Tibial nerve (tissue), 3 donors: Measurements from ENCODE around the gene TDRD10.

Experiments used
- CTCF ChIP-seq, 5 experiments: fragments of 200-600 bp in 3 of 5; fragments of 450-650 bp in 2 of 5; sonication (generic) in 3 of 5; IDR thresholded peaks; one replicate each; pipeline ENCODE4 v1.5.1; 2016 to 2019; ENCODE audit warnings: antibody characterized with exemption in 5 of 5, mild to moderate bottlenecking in 3 of 5, moderate library complexity in 2 of 5
- POLR2A ChIP-seq, 2 donors: fragments of 450-650 bp; IDR thresholded peaks; one replicate each; pipeline ENCODE4 v1.6.1; 2017; ENCODE audit warnings: antibody characterized with exemption in 2 of 2, mild to moderate bottlenecking in 2 of 2, moderate library complexity in 2 of 2

- TF ChIP-seq CTCF (IDR thresholded peaks at IDR 0.05) (no peak), POLR2A (IDR thresholded peaks at IDR 0.05) (no peak)
Measured at GRCh38 chr1:154541231-154541630, 39.2 kb downstream of the TDRD10 start.
